Central memory CD8-positive, alpha-beta T cell (primary cell): ENCODE data around the gene TUT1.

Experiments used
- ATAC-seq: fragments of 150-1000 bp; cut with Tn5 transposase; replicated peaks from 2 replicates; pipeline ENCODE4 v1.10.0; 2022; ENCODE audit warnings: mild to moderate bottlenecking, moderate FRiP score, moderate number of reproducible peaks; ENCODE audit not compliant: poor library complexity, severe bottlenecking; ENCODE audit errors: extremely low read depth
- DNase-seq, 2 donors: peaks; one replicate each; pipeline ENCODE4 v3.0.0; 2021; ENCODE audit warnings: low spot score in 2 of 2
- H3K27ac Mint-ChIP-seq: one replicate; pipeline ENCODE4 v1.8.0; 2022; ENCODE audit warnings: low read depth, mild to moderate bottlenecking, moderate library complexity, mixed read lengths
- H3K27me3 Mint-ChIP-seq: one replicate; pipeline ENCODE4 v1.8.0; 2022; ENCODE audit warnings: mixed read lengths
- H3K36me3 Mint-ChIP-seq: one replicate; pipeline ENCODE4 v1.8.0; 2022; ENCODE audit warnings: mild to moderate bottlenecking, moderate library complexity, mixed read lengths; ENCODE audit not compliant: insufficient read depth
- H3K4me1 Mint-ChIP-seq: one replicate; pipeline ENCODE4 v1.8.0; 2022; ENCODE audit warnings: mixed read lengths
- H3K4me3 Mint-ChIP-seq: one replicate; pipeline ENCODE4 v1.8.0; 2022; ENCODE audit warnings: mild to moderate bottlenecking, moderate library complexity, mixed read lengths
- H3K9me3 Mint-ChIP-seq: one replicate; pipeline ENCODE4 v1.8.0; 2022; ENCODE audit warnings: mixed read lengths

Gene TUT1

DNA sequence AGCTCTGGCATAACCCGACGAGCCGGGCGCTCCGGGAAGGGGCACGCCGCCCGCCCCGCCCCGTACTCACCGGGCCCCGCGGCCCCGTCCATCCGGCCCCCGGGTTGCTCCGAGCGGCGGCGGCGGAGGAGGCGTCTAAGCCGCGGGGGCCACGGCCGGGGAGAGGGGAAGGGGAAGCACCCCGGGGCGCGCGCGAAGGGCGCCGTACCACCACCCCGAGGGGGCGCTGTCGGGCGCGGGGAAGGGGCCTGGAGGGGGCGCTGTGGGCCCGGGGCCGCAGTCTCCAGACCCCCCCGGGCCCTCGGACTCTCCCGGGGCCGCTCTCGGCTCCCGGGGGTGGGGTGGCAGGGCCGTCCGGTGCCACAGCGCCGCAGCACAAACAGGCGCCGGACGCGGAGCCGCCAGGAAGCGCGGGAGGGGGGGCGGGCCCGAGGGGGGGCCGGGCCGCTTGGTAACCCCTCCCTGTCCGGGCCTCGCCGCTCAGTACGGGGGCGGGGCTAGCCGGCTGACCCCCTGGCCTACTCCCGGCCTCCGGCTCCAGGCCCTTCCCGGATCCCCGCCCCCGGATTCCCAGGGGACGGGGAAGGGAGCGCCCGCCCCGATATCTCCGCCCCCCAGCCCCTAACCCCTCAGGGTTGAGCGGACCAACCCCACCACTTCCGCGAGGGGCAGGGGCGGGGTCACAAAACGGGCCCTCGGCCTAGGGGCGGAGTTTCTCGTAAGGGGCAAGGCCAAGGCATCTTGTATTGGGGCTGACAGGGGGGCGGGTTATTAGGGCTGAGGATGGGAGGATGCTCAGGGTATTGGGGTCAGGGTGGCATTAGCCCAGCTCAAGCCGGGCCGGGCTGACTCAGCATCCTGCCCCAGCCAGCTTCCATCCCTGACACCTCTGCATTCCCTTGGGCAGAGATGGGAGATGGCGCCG lies 21.3 kb upstream of the TUT1 start, which contains the start of the genes EML3 and ROM1:
EML3 (minus strand) TSS at position 410 of the 925 bp plus-strand sequence; CDS start at position 92, 318 bp downstream.
ROM1 (plus strand) TSS at position 892 of the 925 bp plus-strand sequence; CDS start at position 917, 25 bp downstream.
- Mint-ChIP-seq H3K9me3 (no peaks in the 10 kb centered on the region), H3K36me3 (peaks cover 25% of the 10 kb centered on the region), H3K4me1 (peaks cover 39% of the 10 kb centered on the region), H3K27ac (peak within 1 kb of the TSS; percentile 98), H3K27me3 (no peaks in the 10 kb centered on the region), H3K4me3 (peak within 1 kb of the TSS; percentile 93)
- DNase-seq (peak; percentile 82 to 87), ATAC-seq (peak; percentile 76)

DNA sequence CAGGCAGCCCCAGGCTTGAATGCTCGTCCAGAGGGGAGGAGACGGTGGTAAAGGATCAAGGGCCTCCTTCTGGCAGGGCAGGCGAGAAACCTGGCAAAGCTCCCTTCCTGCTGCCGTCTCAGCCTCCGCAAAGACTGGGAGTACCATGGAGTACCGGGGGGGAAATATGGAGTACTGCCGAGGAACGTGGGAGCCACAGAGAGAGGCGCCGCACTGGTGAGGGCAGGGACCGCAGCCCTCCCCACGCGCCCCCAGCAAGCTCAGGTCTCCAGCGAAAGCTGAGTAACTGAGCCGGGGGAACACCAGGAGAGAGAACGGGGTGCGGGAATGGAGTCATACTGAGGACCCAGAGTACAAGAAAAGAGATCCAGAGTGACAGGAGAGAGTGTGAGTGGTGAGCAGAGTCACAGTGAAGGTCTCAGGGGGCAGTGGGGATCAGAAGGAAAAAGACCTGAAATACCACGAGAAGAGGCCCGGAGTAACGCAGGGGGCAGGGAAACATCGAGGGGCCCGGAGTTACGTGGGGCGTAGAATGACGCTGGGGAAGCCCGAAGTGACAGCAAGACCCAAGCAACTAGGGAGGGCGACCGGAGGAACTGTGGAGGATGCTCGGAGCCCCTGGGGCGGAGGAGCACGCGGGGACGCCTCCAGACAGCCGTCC lies 20.5 kb upstream of the TUT1 start:
- Mint-ChIP-seq H3K9me3 (no peaks in the 10 kb centered on the region), H3K4me1 (peaks cover 41% of the 10 kb centered on the region), H3K4me3 (peak overlapping the region; percentile 93), H3K27ac (peak overlapping the region; percentile 98), H3K27me3 (no peaks in the 10 kb centered on the region), H3K36me3 (peaks cover 27% of the 10 kb centered on the region)
- DNase-seq (peak in 1 of 2 donors; percentile 48), ATAC-seq (peak; percentile 47)

DNA sequence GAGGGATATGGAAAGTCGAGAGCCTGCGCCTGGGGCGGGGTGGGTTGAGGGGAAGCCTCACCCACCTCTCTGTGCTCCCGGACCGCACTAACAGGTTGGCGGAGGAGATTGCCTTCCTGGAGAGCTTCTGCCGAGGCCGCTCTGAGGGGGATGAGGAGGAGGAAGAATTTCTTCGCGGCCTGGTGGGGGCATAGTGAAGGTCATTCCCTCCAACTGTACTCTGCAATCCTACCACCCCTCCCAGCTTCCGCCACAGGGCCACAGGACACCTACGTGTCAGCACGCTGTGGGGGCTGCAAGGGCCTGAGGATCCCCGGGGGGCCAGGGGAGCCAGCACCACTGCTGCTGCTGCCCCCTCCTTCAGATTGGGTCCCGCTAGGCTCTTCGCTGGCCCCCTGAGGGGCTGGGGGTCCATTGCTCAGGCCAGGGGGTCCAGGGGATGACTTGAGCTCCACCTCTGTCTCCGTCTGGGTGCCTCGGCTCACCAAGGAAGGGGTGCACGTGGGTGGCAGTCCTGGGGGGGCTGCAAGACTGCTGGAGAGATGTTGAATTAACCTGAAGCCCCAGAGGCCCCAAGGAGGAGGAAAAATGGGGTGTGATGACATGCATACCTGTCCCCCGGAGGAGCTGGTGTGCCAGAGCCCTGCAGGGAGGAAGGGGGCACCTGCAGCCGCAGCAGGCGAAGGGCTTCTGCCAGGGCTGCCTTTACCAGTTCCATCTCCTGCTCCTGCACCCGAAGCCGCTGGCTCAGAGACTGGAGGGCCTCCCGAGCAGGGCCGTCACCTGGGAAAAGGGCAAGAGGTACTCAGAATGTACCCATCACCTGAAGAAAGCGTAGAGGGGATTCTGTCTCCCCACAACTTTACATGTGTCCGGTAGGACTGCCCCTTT lies 19.7 kb upstream of the TUT1 start:
- no peaks in the 10 kb centered on the region for H3K27me3 Mint-ChIP-seq
- H3K9me3 Mint-ChIP-seq: no peaks in the 10 kb centered on the region
- peaks cover 41% of the 10 kb centered on the region for H3K4me1 Mint-ChIP-seq
- peaks cover 22% of the 10 kb centered on the region for H3K36me3 Mint-ChIP-seq
- peak overlapping the region; percentile 93 for H3K4me3 Mint-ChIP-seq
- no peak for ATAC-seq
- no peak for DNase-seq
- H3K27ac Mint-ChIP-seq: peak overlapping the region; percentile 98

DNA sequence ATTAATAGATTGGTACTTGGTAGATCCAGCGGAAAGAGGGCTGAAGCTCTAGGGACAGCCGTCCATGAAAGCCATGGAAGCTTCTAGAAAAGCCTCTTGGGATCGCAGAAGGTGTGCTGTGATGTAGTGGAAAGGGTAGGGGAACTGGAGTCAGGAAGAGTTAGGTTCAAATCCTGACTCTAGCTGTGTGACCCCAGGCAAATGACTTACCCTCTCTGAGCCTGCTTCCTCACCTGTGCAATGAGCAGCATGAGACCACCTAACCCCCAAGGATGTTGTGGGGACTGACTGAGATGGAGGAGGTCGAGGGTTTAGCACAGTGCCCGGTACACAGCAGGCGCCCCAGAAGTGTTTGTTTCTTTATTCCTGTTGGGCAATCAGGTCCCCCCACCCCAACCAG lies 19.1 kb upstream of the TUT1 start:
- H3K9me3 Mint-ChIP-seq: no peaks in the 10 kb centered on the region
- peak overlapping the region; percentile 93 for H3K4me3 Mint-ChIP-seq
- H3K4me1 Mint-ChIP-seq: peaks cover 41% of the 10 kb centered on the region
- peaks cover 22% of the 10 kb centered on the region for H3K36me3 Mint-ChIP-seq
- no peaks in the 10 kb centered on the region for H3K27me3 Mint-ChIP-seq
- H3K27ac Mint-ChIP-seq: peak overlapping the region; percentile 98
- no peak for DNase-seq
- no peak for ATAC-seq

DNA sequence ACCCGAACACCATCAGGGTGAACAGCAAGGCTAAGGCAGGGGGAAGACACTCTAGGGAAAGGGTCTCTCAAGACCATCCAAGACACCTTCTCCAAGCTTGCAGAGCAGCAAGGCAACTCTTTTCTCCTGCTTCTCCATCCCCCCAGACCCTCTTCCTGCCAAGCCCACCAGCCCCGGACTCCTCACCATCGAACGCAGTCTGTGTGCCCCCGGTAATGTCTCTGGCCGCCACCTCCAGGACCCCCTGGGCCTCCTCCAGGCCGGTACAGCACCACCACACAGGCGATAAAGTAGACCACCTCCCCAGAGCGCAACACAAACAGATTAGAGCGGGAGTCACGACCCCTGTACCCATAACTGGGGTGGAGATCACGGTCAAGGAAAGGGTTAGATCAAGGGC lies 17.5 kb upstream of the TUT1 start:
- no peaks in the 10 kb centered on the region for H3K27me3 Mint-ChIP-seq
- no peak for DNase-seq
- ATAC-seq: no peak
- no peak overlapping the region for H3K4me3 Mint-ChIP-seq
- peaks cover 19% of the 10 kb centered on the region for H3K36me3 Mint-ChIP-seq
- peaks cover 37% of the 10 kb centered on the region for H3K4me1 Mint-ChIP-seq
- no peaks in the 10 kb centered on the region for H3K9me3 Mint-ChIP-seq
- no peak overlapping the region for H3K27ac Mint-ChIP-seq

DNA sequence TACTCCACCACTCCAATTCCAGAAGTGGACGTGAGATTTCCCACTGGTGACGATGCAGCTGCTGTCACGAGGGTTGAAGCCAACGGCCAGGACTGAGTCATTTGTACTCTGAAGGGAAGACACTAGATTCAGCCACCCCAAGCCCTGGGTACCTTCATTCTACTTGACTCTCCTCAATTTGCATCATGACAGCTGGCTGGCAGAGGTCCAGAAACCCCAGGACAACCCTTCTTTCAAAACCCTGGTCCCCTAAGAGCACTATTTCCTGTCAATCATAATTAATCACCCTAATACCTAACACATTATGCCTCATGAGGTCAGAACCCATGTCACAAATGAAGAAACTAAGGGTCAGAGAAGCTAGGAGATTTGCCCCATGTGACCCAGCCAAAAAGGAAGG lies 16.4 kb upstream of the TUT1 start:
- Mint-ChIP-seq H3K4me3 (no peak overlapping the region), H3K27me3 (no peaks in the 10 kb centered on the region), H3K27ac (no peak overlapping the region), H3K36me3 (peaks cover 21% of the 10 kb centered on the region), H3K4me1 (peaks cover 42% of the 10 kb centered on the region), H3K9me3 (no peaks in the 10 kb centered on the region)
- ATAC-seq (no peak), DNase-seq (no peak)

DNA sequence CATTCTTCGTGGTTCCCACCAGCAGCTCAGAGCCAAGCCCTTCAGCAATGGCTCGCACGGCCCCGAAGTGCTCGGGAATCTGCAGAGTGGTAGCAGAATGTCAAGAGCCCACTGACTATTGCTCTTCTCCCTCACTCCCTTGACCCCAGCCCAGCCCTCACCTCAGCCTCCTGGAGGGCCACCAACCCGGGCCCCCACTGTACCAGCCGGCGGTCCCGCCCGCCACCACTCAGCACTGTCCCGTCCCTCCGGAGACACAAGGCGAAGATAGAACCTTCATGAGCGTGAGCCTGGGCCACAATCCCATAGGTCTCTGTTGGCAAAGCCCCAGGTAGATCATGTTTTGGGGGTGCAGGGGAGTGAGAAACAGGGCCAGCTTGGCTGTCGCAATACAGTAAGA lies 14.6 kb upstream of the TUT1 start:
- Mint-ChIP-seq H3K4me3 (no peak overlapping the region), H3K9me3 (no peaks in the 10 kb centered on the region), H3K36me3 (peaks cover 27% of the 10 kb centered on the region), H3K4me1 (peaks cover 47% of the 10 kb centered on the region), H3K27me3 (no peaks in the 10 kb centered on the region), H3K27ac (no peak overlapping the region)
- no peak for ATAC-seq
- no peak for DNase-seq

DNA sequence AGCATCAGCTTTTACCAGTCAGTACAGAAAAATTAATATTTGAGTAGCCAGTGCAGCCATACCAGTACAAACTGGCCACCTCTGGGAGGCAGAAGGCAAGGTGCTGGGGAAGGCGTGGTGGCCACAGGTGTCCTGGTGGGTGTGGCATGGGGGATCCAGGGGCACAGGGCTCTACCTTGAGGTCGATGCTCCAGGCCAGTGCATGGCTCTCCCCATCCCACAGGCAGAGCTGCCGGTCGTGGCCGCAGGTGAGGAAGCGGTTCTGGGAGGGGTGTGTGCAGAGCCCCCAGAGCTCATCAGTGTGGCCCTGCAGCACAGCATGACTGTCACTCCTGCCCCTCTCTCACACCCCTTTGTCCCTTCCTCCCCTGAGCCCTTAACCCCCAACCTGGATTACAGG lies 14.1 kb upstream of the TUT1 start:
- Mint-ChIP-seq H3K4me3 (no peak overlapping the region), H3K27me3 (no peaks in the 10 kb centered on the region), H3K36me3 (peaks cover 27% of the 10 kb centered on the region), H3K4me1 (peaks cover 45% of the 10 kb centered on the region), H3K27ac (no peak overlapping the region), H3K9me3 (no peaks in the 10 kb centered on the region)
- DNase-seq (no peak), ATAC-seq (no peak)

DNA sequence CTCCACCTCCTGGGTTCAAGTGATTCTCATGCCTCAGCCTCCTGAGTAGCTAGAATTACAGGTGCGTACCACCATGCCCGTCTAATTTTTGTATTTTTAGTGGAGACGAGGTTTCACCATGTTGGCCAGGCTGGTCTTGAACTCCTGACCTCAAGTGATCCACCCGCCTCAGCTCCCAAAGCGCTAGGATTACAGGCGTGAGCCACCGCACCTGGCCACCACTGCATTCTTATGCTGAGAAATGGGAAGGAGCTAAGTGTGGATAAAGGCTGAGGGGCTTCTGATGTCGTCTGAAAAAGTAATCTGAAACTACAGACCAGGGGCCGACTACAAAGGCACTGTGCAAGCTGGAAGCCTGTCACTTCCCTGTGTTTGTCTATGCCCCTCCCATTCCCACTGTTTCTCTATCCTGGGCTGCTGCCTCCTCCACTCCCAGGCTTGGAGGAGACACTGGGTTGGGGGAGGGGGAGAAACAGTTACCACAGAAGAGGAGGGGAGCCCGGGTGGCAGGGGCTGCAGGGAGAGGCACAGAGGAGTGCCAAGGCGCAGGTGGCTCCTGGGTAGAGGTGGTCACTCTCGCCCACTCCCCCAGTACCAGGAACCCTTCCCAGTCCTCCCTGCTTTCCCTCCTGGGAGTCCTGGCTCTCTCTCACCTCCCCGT lies 13.3 kb upstream of the TUT1 start:
- no peaks in the 10 kb centered on the region for H3K27me3 Mint-ChIP-seq
- H3K9me3 Mint-ChIP-seq: no peaks in the 10 kb centered on the region
- H3K27ac Mint-ChIP-seq: no peak overlapping the region
- ATAC-seq (no peak), DNase-seq (no peak)
- no peak overlapping the region for H3K4me3 Mint-ChIP-seq
- H3K4me1 Mint-ChIP-seq: peaks cover 48% of the 10 kb centered on the region
- peaks cover 29% of the 10 kb centered on the region for H3K36me3 Mint-ChIP-seq

DNA sequence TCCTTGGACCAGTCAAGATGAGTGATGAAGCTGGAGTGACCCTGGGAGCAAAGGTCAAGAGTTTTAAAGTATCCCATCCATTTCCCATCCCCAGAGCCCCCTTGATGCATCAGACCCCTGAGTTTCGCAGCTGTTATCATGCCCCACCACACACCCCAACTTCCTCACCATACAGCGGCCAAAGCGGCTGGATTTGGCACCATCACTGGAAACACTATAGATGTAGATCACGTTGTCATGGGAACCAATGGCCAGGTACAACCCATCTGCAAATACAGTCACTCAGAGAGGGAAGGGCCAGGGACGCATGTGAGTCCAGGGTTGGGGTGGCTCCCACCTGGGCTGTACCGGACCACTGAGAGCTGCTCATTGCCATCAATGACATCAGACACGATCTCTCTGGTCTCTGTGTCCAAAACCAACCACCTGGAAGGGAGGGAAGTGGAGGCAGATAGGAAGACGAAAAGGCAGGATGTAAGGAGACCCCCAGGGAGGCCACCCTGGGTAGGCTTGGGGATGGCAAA lies 12.5 kb upstream of the TUT1 start:
- Mint-ChIP-seq H3K4me3 (peak overlapping the region; percentile 54), H3K27me3 (no peaks in the 10 kb centered on the region), H3K36me3 (peaks cover 33% of the 10 kb centered on the region), H3K4me1 (peaks cover 51% of the 10 kb centered on the region), H3K27ac (peak overlapping the region; percentile 36), H3K9me3 (no peaks in the 10 kb centered on the region)
- ATAC-seq (no peak), DNase-seq (no peak)

DNA sequence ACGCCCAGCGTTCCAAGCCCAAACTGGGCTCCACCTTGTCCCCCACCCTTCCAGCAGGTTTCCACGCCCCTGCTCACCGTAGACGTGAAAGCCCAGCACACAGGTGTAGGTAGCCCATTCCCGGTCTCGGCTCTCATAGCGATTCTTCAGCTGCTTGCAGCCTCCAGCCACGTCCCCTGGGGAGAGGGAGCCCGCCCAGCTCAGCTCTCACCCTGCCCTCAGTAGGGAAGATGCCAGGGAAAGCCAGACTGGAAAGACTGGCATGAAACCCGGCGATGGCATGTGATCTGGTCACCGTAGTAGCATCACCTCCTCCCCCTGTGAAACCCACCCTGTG lies 11.7 kb upstream of the TUT1 start:
- H3K4me1 Mint-ChIP-seq: peaks cover 55% of the 10 kb centered on the region
- no peaks in the 10 kb centered on the region for H3K27me3 Mint-ChIP-seq
- peaks cover 39% of the 10 kb centered on the region for H3K36me3 Mint-ChIP-seq
- ATAC-seq (no peak), DNase-seq (no peak)
- H3K9me3 Mint-ChIP-seq: no peaks in the 10 kb centered on the region
- peak overlapping the region; percentile 54 for H3K4me3 Mint-ChIP-seq
- H3K27ac Mint-ChIP-seq: peak overlapping the region; percentile 36
